PC-9 (cell line): ENCODE results near the gene GPR4.

Source experiments
- EZH2 ChIP-seq: fragments of 200-600 bp; sonication (generic); IDR thresholded peaks from 2 replicates; pipeline ENCODE4 v1.8.0; 2017; ENCODE audit warnings: antibody characterized with exemption, low read depth
- TF ChIP-seq, protein P1 (sequence below): fragments of 200-600 bp; sonication (generic); conservative IDR thresholded peaks from 2 replicates; pipeline ENCODE4 v1.6.1; 2017; ENCODE audit warnings: mixed run types, antibody characterized with exemption, mild to moderate bottlenecking, moderate library complexity

DNA sequence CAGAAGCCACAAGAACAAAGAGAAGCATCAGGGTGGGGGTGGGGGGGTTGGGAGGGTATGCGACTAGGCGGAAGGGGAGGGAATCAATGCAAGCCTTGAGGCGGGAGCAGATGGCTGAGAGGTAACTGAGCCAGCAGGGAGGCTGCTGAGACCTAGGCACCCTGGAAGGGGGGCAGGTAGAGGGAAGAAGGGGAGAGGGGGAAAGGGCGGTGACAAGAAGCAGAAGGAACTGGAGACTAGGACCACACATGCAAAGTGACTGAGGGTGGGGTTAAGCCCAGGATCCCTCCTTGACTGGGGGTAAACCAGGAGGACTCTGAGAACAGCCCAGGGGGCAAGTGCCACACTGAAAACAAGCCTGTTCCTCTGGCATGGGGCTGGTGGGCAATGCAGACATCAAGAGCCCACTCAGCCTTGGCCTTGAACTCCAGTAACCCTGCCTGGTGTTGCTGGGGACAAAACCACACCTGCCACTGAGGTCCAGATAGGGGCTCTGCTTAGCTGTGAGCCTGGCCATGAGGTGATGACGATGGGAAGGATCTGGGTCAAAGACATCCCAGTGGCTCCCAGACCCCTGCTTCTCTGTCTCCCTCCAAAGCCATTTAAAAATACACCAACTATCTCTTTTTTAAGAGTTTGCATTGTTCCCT, 37.8 kb downstream of the GPR4 start:
- TF ChIP-seq, protein P1, sequence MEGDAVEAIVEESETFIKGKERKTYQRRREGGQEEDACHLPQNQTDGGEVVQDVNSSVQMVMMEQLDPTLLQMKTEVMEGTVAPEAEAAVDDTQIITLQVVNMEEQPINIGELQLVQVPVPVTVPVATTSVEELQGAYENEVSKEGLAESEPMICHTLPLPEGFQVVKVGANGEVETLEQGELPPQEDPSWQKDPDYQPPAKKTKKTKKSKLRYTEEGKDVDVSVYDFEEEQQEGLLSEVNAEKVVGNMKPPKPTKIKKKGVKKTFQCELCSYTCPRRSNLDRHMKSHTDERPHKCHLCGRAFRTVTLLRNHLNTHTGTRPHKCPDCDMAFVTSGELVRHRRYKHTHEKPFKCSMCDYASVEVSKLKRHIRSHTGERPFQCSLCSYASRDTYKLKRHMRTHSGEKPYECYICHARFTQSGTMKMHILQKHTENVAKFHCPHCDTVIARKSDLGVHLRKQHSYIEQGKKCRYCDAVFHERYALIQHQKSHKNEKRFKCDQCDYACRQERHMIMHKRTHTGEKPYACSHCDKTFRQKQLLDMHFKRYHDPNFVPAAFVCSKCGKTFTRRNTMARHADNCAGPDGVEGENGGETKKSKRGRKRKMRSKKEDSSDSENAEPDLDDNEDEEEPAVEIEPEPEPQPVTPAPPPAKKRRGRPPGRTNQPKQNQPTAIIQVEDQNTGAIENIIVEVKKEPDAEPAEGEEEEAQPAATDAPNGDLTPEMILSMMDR = no peak
- TF ChIP-seq EZH2 = no peak
